SH-SY5Y (cell line): Measurements from ENCODE around the gene RPUSD3.
A peak's percentile ranks its signal among the peaks of the same experiment; 100 is the strongest.

Experiments used
- GATA2 ChIP-seq: IDR thresholded peaks from 2 replicates; pipeline ENCODE4 v1.6.1; 2011; ENCODE audit warnings: mild to moderate bottlenecking, low read depth, low read length
- GATA3 ChIP-seq: IDR thresholded peaks from 2 replicates; pipeline ENCODE4 v1.6.1; 2011; ENCODE audit warnings: low read depth, mild to moderate bottlenecking, low read length, moderate library complexity

The RPUSD3 gene

DNA sequence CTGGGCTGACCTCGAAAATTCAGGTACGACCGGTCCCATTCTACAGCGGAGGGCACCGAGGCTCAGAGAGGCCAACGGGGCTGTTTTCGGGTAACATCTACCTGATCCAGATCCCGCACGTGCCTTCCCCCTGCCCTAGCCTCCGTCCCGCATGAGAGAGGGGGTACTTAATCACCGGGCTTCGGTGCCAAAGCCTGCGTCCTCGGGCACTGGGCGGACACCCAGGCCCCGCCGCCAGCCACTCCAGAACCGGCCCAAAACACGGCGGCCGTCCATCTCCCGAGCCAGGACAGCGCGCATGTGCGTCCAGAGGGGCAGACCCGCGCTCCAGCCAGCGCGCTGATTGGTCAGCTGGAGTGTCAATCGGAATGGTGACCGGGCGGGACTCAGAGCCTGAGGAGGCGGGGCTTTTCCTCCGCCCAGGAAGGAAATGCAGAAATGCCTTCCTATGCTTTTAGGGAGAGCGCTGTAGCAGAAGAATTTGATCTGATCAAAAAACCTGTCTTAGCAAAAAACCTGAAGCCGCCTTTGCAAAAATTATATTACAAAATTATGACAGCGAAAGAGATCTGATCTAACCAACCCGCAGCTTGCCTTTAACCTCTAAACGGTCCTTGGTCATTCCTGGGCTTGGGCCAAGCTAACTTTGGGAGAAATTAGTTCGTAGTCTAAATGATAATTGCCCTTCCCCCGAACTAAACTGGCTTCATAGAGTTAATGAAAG, at the start of gene RPUSD3:
TSS of gene RPUSD3 (minus strand) at position 294 of the 724 bp plus-strand sequence. CDS start at position 276, 18 bp downstream.
- no peak for TF ChIP-seq GATA2
- TF ChIP-seq GATA3: no peak

DNA sequence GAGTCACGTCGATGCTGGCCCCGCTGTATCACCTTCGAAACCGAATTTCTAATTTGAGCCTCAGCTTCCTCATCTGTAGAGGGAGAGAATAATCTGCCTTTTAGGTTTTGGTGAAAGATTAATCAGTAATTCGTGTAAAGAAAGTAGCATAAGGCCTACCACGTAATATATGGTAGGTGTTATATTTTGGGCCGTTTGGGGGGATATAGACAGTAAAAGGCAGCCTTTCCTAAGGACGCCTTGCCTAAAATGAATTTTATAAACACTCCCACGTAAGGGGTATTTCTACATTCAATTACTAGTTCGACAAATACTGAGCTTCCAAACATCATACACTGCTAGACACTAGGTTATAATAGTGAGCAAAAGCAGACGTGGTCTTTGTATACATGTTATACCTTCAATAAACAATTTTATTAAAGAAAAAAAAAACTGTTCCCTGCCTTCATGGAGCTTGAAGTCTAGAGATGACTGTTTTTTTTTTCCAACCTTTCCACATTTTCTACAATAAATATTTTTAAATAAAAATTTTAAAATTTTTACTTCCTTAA, 47.3 kb upstream of the RPUSD3 start:
- TF ChIP-seq GATA3: no peak
- TF ChIP-seq GATA2: no peak

GRCh38 chr3:9890249-9891071, 46.7 kb upstream of the RPUSD3 start, which contains the start of gene JAGN1:
Gene JAGN1, plus strand, starts transcription at chr3:9890610. Its CDS starts 113 bp downstream, at chr3:9890723.
- TF ChIP-seq GATA3: no peak
- no peak for TF ChIP-seq GATA2

- no peak for TF ChIP-seq GATA2
- TF ChIP-seq GATA3: no peak
Measured at GRCh38 chr3:9889405-9889804, 45.6 kb upstream of the RPUSD3 start.

GRCh38 chr3:9888540-9888939, 44.7 kb upstream of the RPUSD3 start:
- TF ChIP-seq GATA2: no peak
- no peak for TF ChIP-seq GATA3

- no peak for TF ChIP-seq GATA3
- no peak for TF ChIP-seq GATA2
Measured at GRCh38 chr3:9887480-9887879, 43.7 kb upstream of the RPUSD3 start.

DNA sequence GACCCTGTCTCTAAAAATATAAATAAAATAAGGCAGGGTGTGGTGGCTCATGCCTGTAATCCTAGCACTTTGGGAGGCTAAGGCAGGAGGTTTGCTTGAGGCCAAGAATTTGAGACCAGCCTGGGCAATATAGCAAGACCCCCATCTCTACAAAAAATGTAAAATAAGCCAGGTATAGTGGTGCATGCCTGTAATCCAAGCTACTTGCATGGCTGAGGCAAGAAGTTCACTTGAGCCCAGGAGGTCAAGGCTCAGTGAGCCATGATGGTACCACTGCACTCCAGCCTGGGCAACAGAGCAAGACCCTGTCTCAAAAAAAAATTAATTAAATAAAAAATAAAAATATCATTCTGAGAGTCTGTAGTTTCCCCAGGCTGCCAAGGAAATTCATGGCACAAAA, 42.5 kb upstream of the RPUSD3 start:
- TF ChIP-seq GATA2 (no peak), GATA3 (no peak)

DNA sequence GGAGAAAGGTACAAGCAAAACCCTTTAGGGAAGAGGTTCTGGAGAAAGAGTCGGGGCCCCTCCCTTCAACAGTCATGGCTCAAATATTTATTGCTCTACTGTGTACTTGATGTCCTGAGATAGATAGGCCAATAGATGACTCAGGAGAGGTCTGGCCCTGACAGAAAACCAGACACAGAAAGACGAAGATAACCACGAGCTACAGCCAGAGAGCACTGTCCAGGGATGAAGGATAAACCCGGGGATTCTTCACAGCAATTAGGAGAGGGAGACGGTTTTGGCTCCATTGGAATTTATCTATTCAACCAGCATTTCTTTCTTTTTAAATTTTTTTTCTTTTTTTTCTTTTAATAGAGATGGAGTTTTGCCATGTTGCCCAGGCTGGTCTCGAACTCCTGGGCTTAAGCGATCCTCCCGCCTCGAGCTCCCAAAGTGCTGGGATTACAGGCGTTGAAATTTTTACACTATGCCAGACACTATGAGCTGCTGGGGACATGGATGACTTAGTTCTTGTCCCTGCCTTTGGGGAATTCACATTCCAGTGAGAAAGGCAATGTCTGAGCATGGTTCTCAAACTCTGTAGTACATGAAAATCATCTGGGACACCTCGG, 40.9 kb upstream of the RPUSD3 start:
- TF ChIP-seq GATA2: no peak

DNA sequence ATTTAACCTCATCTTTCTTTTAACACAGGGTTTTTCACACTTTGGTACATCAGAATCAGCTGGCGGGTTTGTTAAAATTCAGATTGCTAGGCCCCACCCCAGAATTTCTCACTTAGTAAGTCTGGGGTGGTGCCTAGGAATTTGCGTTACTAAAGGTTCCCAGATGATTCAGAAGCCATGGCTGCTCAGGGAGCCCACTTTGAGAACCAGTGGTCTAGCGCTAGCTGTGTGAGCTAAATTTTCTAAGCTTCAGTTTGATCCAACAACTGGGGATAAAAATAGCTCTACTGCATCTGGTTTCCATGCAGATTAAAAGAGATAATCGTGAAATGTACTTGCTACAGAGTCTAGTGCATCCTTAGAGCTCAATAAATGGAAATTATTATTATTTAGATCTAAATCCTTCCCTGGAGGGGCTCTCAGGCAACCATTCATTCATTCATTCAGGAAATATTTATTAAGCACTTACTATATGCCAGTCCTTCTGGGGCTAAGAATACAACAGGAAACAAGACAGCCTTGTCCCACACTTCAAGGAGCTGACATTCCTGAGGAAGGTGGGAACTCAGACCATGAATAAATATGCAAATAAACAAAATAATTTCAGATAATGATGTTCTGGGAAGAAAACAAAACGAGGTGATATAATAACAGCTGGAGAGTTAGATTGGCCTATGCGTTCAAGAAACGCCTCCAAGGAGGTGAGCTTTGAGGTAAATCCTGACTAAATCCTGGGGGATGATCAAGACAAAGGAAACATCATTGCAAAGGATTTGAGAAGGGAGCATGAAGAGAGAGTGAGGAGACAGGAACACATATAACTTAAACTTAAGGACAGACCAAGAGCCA, 40.1 kb upstream of the RPUSD3 start:
- TF ChIP-seq GATA2: peak; percentile 16; the same call in 1 of the 2 replicates
- TF ChIP-seq GATA3: no peak

GRCh38 chr3:9881441-9881840, 37.6 kb upstream of the RPUSD3 start:
- TF ChIP-seq GATA2: no peak
- TF ChIP-seq GATA3: no peak

GRCh38 chr3:9879830-9880549, 36.2 kb upstream of the RPUSD3 start, which contains the start of gene CIDEC:
Gene CIDEC, minus strand, starts transcription at chr3:9880253. Its CDS starts 1,767 bp downstream, at chr3:9878486.
- TF ChIP-seq GATA2 (no peak), GATA3 (no peak)

DNA sequence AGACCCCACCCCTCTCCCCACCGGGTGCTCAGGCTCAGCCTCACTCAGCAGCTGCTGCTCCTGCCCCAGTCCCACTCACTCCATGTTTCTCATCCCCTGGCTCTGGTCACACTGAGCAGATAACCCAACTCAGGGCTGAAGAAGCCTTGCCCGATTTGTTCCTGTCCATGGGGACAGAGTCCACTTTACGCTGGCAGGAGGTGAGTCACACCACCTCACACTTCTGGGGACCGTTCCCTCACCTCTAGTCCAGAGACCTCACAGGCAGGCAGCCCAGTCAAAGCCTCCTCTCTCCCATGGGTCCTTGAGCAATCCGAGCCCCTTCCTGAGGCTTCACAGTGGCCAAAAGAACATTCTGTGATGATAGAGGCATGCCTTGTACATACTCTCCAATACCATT, 34.9 kb upstream of the RPUSD3 start:
- TF ChIP-seq GATA2: no peak
- no peak for TF ChIP-seq GATA3

- no peak for TF ChIP-seq GATA2
- TF ChIP-seq GATA3: no peak
Measured at GRCh38 chr3:9876991-9877390, 33.2 kb upstream of the RPUSD3 start.

DNA sequence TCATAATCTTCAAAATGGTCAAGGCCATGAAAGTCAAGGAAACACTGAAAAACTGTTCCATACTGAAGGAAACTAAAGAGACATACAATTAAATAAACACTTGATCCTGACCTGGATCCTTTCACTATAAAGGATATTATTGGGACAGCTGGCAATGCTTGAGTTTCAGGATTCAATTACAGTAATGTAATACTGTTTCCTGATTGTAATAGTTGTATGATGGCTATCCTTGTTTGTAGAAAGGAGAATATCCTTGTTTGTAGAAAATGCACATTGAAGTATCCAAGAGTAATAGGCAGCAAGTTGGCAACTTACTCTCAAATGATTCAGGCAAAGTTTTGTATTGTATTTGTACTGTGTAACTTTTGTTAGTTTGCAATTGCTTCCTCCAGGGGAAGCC, 31.6 kb upstream of the RPUSD3 start:
- TF ChIP-seq GATA3: no peak
- no peak for TF ChIP-seq GATA2
